ENCODE measurements around the gene RASSF5.

Gene RASSF5

DNA sequence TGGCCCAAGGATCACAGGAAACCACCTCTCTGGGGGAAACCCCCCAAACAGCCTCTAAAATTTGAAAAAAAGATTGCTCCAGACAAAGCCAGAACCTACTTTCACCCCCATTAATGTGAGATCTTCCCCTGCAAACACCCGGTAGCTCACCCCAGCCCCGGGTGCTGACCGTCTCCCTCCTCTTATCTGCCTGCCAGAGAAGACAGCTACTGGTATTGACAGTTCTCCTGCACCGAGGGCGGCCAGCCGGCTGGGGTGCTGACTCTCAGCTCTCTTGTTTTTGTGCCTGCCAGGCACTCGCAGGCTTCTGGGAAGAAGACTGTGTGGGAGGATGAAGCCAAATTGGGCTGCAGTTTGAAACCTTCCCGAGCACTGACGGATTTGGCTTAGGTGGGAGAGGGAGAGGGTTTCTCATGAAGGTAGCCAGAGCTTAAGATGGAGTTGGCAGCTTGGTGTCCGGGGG, 48.2 kb downstream of the RASSF5 start:
- TF ChIP-seq, protein P1, sequence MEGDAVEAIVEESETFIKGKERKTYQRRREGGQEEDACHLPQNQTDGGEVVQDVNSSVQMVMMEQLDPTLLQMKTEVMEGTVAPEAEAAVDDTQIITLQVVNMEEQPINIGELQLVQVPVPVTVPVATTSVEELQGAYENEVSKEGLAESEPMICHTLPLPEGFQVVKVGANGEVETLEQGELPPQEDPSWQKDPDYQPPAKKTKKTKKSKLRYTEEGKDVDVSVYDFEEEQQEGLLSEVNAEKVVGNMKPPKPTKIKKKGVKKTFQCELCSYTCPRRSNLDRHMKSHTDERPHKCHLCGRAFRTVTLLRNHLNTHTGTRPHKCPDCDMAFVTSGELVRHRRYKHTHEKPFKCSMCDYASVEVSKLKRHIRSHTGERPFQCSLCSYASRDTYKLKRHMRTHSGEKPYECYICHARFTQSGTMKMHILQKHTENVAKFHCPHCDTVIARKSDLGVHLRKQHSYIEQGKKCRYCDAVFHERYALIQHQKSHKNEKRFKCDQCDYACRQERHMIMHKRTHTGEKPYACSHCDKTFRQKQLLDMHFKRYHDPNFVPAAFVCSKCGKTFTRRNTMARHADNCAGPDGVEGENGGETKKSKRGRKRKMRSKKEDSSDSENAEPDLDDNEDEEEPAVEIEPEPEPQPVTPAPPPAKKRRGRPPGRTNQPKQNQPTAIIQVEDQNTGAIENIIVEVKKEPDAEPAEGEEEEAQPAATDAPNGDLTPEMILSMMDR (IDR thresholded peaks at IDR 0.05; ENCODE audit: unreplicated experiment in 3 of 3) = no peak
- H3K27ac Mint-ChIP-seq = peak overlapping the region; percentile 21 to 74 (median 73)
- peaks cover 55% of the 10 kb centered on the region for H3K4me1 Mint-ChIP-seq
- peaks cover 64% of the 10 kb centered on the region for H3K27me3 Mint-ChIP-seq (ENCODE audit: low read depth)
- H3K36me3 Mint-ChIP-seq (ENCODE audit: low read depth) = no peaks in the 10 kb centered on the region
- no peaks in the 10 kb centered on the region for H3K9me3 Mint-ChIP-seq
- peak overlapping the region; percentile 64 to 82 (median 74) for H3K4me3 Mint-ChIP-seq

DNA sequence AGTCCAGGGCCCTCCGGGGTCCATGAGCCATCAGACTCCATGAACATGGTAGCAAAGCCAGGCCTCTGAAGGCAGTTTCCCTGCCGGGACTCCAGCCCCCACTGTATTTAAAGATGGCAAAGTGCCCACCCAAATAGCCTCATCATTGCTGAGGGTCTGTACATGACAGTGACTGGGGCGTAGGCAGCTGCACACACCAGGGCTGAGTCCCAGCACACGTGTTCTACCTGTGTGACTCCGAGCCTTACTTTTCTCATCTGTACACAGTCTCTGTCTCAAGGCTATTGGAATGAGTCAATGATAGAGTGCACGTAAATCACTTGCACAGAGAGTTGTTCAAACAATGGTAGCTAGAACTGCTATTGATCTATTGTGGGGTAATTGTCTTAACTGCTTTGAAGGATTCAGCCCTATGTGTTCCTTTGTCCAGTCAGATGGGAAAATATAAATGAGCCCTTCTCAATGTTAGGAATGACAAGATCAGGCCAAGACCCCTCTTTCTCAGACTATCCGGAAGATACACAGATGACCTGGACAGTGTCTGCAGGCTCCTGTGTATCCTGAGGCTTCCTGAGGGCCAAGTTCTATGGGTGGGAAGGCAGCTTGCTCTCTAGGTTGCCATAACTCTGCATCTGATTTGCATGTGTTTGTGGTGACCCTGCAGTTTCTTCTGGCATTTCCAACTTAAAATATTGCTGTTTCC, 48.9 kb downstream of the RASSF5 start:
- Mint-ChIP-seq H3K4me1 (peaks cover 55% of the 10 kb centered on the region), H3K9me3 (no peaks in the 10 kb centered on the region), H3K27me3 (ENCODE audit: low read depth) (peaks cover 62% of the 10 kb centered on the region), H3K27ac (peak overlapping the region; percentile 67 to 75 (median 74)), H3K36me3 (ENCODE audit: low read depth) (no peaks in the 10 kb centered on the region), H3K4me3 (peak overlapping the region; percentile 74 to 82 (median 74))
- TF ChIP-seq, protein P1 (IDR thresholded peaks at IDR 0.05; ENCODE audit: unreplicated experiment in 3 of 3) = no peak

DNA sequence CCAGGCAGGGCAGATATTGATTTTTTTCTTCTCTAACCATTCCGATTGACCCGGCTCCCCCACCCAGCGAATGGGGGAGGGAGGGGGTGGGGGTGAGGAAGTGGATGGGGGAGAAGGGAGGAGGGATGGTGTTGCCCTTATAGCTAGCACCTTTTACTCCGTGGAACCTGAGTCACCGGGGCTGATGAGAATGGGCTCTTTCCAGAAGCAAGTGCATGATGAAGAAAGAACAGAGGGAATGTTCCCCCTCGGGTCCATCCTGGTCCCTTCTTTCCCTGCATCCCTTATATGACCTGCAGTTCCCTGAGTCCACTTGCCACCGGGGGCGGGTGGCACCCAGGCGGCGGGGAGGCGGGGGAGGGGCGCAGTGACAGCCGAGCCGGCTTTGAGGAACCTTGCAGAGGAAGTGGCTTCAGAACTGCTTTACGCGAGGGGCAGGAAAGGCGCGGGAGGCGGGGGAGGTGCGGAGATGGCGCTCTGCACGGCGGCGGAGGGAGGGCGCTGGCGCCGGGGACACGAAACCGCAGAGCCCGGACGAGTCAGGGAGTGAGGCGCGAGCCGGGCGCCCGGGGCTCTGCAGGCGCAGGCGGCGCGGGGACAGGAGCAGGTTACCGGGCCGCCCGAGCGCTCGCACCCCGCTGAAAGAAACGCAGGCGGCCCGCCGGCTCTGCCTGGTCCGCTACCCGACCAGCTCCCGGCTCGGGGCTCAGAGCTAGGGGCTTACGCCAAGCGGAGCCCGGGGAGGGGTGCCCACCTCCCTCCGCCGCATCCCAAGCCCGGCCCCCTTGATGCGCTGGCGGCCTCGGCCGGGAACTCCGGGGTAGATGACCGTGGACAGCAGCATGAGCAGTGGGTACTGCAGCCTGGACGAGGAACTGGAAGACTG, 49.7 kb downstream of the RASSF5 start:
- Mint-ChIP-seq H3K27me3 (ENCODE audit: low read depth) (peaks cover 61% of the 10 kb centered on the region), H3K36me3 (ENCODE audit: low read depth) (no peaks in the 10 kb centered on the region), H3K4me1 (peaks cover 55% of the 10 kb centered on the region), H3K9me3 (no peaks in the 10 kb centered on the region), H3K4me3 (peak overlapping the region; percentile 74 to 82 (median 79)), H3K27ac (peak overlapping the region; percentile 78 to 93 (median 82))
- TF ChIP-seq, protein P1 (IDR thresholded peaks at IDR 0.05; ENCODE audit: unreplicated experiment in 3 of 3) = no peak

DNA sequence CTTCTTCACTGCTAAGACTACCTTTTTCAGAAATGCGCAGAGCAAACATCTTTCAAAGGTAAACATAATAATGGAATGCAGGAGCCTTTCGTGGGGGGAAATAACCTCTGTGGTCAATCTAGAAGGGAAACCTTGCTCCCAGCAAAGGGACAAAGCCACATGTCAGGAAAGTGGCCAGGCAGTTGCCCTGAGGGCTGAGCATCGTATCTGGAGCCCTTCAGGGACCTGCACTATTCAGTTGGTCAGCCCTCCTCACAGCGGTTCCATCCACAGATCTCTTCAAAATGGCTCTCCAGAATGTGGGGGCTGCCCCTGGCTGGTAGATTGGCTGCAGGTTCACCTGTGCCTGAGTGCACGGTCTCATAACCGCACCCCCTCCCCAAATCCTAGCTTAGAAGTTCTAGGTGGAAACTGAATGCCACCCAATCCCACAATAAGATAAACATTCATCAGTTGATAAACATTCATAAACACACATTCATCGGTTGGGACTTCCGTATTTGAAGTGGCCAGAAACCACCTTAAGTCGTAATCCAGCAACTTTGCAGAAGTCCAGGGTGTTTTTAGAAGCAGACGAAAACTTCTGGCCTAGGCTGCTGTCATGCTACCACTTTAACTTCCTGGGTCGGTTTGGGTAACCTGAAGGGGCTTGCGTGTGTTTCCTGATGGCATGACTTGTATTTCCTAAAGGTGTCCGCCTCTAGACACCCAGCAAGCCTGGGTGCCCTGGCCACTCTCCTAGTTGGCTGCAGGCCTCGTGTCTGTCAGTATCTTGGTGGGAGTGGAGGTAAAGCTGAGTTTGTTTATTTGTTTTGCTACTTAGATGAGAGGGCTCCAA, 50.5 kb downstream of the RASSF5 start:
- H3K9me3 Mint-ChIP-seq = no peaks in the 10 kb centered on the region
- H3K27ac Mint-ChIP-seq = peak overlapping the region; percentile 82 to 93 (median 92)
- TF ChIP-seq, protein P1 (IDR thresholded peaks at IDR 0.05; ENCODE audit: unreplicated experiment in 3 of 3) = no peak
- H3K27me3 Mint-ChIP-seq (ENCODE audit: low read depth) = peaks cover 60% of the 10 kb centered on the region
- H3K36me3 Mint-ChIP-seq (ENCODE audit: low read depth) = no peaks in the 10 kb centered on the region
- H3K4me1 Mint-ChIP-seq = peaks cover 55% of the 10 kb centered on the region
- peak overlapping the region; percentile 74 to 79 (median 76) for H3K4me3 Mint-ChIP-seq

DNA sequence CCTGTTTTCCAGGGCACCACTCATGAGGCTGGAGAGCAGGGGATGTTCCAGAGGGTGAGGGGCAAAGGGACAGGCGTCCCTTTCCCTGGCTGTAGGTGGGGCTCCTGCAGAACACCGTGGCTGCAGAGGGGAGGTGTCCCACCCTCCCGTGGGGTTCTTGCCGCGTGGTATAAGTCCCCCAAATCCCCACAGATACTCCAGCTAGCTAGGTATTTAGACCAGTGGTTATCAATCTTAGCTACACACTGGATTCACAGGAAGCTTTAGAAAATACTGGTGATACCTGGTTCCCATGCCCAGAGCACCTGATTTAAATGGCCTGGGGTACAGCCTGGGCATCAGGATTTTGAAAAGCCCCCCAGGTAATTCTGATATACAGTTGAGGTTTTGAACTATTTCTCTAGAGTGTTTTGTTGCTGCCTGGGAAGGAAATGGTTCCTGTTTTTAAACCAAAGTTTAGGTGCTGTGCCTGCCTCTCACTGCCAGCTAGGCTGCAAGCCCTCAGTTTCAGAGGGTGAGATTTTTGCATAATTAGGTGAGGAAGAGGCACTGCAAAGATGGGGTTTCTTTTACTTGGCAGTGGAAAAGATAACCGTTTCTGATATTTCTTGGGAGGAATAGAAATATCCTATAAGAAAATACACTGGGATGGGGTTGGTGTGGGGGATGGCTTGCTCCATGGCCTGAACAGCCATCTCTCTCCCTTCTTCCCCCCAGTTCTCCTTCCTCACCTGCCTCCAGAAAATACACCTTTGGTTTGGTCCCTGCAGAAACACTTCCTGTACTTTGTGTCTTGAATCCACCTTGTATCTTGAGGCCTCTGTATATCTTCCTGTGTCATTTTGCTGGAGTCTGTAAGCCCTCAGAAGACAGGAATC, 51.7 kb downstream of the RASSF5 start:
- no peaks in the 10 kb centered on the region for H3K36me3 Mint-ChIP-seq (ENCODE audit: low read depth)
- H3K4me1 Mint-ChIP-seq = peaks cover 57% of the 10 kb centered on the region
- TF ChIP-seq, protein P1 (IDR thresholded peaks at IDR 0.05; ENCODE audit: unreplicated experiment in 3 of 3) = no peak
- no peaks in the 10 kb centered on the region for H3K9me3 Mint-ChIP-seq
- peak overlapping the region; percentile 93 to 98 (median 94) for H3K27ac Mint-ChIP-seq
- H3K4me3 Mint-ChIP-seq = peak overlapping the region; percentile 74 to 79 (median 76)
- H3K27me3 Mint-ChIP-seq (ENCODE audit: low read depth) = peaks cover 63% of the 10 kb centered on the region
